Measurements from ENCODE around the gene AKT1.
A peak's percentile ranks its signal among the peaks of the same experiment; 100 is the strongest.

Gene AKT1

GRCh38 chr14:104830781-104831180 is 35.2 kb upstream of the AKT1 start:
- no peak for TF ChIP-seq CTCF (IDR thresholded peaks at IDR 0.05; ENCODE audit: low read length, missing control alignments)
- DNase-seq (ENCODE audit: low read depth) = no peak
- H3K4me3 ChIP-seq (replicated peaks; ENCODE audit: low read depth, low read length) = no peak overlapping the region

GRCh38 chr14:104827177-104828055 is 31.9 kb upstream of the AKT1 start:
- DNase-seq (ENCODE audit: low read depth) = peak; percentile 35
- peak overlapping the region; percentile 49 for H3K4me3 ChIP-seq (replicated peaks; ENCODE audit: low read depth, low read length)
- TF ChIP-seq CTCF (IDR thresholded peaks at IDR 0.05; ENCODE audit: low read length, missing control alignments) = peak; percentile 47

GRCh38 chr14:104826861-104827176 is 31.3 kb upstream of the AKT1 start:
- peak overlapping the region; percentile 49 for H3K4me3 ChIP-seq (replicated peaks; ENCODE audit: low read depth, low read length)
- DNase-seq (ENCODE audit: low read depth) = no peak
- no peak for TF ChIP-seq CTCF (IDR thresholded peaks at IDR 0.05; ENCODE audit: low read length, missing control alignments)

GRCh38 chr14:104826189-104826860 is 30.8 kb upstream of the AKT1 start:
- peak; percentile 79 for DNase-seq (ENCODE audit: low read depth)
- TF ChIP-seq CTCF (IDR thresholded peaks at IDR 0.05; ENCODE audit: low read length, missing control alignments) = peak; percentile 28
- peak overlapping the region; percentile 63 for H3K4me3 ChIP-seq (replicated peaks; ENCODE audit: low read depth, low read length)

- DNase-seq (ENCODE audit: low read depth) = no peak
These were observed 28.9 kb upstream of the AKT1 start for GRCh38 chr14:104824353-104824997.

More at GRCh38 chr14:104824353-104824997, 28.9 kb upstream of the AKT1 start:
- no peak for TF ChIP-seq CTCF (IDR thresholded peaks at IDR 0.05; ENCODE audit: low read length, missing control alignments)
- H3K4me3 ChIP-seq (replicated peaks; ENCODE audit: low read depth, low read length) = no peak overlapping the region
